Mammary epithelial cell (primary cell): ENCODE data around the gene KANK4.

Experiments used
- EZH2 ChIP-seq: IDR thresholded peaks from 2 replicates; pipeline ENCODE4 v1.6.1; 2012; ENCODE audit warnings: low read length, inconsistent platforms, borderline replicate concordance
- TF ChIP-seq, protein P1 (sequence below), 2 donors: IDR thresholded peaks in 1 of 2; conservative IDR thresholded peaks in 1 of 2; 2 replicates each; pipeline ENCODE4 v1.5.1; 2011 to 2012; ENCODE audit warnings: inconsistent platforms in 2 of 2, low read length in 2 of 2, mild to moderate bottlenecking in 2 of 2, control low read depth in 1 of 2, low read depth in 1 of 2; ENCODE audit not compliant: insufficient read depth in 1 of 2; ENCODE audit errors: extremely low read depth in 1 of 2

DNA sequence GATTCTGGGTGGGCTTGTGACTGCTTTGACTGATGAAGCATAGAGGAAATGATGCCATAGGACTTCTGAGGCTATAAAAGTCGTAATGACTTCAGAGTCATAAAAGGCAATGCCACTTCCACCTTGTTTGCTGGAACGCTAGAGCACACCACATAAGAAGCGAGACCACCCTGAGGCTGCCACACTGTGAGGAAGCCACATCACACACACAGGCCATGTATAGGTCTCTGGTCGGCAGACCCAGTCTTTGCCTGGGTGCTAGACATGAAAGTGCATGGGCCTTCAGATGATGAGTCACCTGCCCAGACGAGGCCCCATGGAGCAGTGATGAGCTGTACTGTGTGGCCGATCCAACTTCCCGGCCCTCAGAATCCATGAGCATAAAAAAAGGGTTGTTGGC lies 14.2 kb upstream of the KANK4 start:
- TF ChIP-seq, protein P1, sequence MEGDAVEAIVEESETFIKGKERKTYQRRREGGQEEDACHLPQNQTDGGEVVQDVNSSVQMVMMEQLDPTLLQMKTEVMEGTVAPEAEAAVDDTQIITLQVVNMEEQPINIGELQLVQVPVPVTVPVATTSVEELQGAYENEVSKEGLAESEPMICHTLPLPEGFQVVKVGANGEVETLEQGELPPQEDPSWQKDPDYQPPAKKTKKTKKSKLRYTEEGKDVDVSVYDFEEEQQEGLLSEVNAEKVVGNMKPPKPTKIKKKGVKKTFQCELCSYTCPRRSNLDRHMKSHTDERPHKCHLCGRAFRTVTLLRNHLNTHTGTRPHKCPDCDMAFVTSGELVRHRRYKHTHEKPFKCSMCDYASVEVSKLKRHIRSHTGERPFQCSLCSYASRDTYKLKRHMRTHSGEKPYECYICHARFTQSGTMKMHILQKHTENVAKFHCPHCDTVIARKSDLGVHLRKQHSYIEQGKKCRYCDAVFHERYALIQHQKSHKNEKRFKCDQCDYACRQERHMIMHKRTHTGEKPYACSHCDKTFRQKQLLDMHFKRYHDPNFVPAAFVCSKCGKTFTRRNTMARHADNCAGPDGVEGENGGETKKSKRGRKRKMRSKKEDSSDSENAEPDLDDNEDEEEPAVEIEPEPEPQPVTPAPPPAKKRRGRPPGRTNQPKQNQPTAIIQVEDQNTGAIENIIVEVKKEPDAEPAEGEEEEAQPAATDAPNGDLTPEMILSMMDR (conservative IDR thresholded peaks at IDR 0.05 in 1 of 2, IDR thresholded peaks at IDR 0.05 in 1 of 2; ENCODE audit: extremely low read depth in 1 of 2, insufficient read depth in 1 of 2, low read depth in 1 of 2, low read length in 2 of 2) = no peak
- TF ChIP-seq EZH2 = no peak
